Gastrocnemius medialis (tissue), 4 donors: ENCODE results near the gene BCAP31. TPM values are rescaled to one million over a fixed set of nuclear protein-coding genes. Genes with fewer than 3 reads are reported as not detected.

Experiments
- ATAC-seq, 2 donors: fragments of 150-250 bp; one replicate each; pipeline ENCODE4 v1.9.1; 2016
- DNase-seq, 2 donors: peaks; one replicate each; pipeline ENCODE4 v3.0.0-alpha.2; 2019
- H3K27ac ChIP-seq, 4 donors: fragments of 200-600 bp; sonication (generic); 1 replicate in 1 of 4; 2 replicates in 3 of 4; pipeline ENCODE4 v1.5.1; 2016 to 2018; ENCODE audit warnings: mild to moderate bottlenecking in 2 of 4, moderate library complexity in 1 of 4
- H3K27me3 ChIP-seq, 3 donors: fragments of 200-600 bp; sonication (generic) in 2 of 3; 1 replicate in 1 of 3; 2 replicates in 2 of 3; pipeline versions ENCODE4 v1.5.1 to v1.6.0; 2016 to 2019; ENCODE audit warnings: mild to moderate bottlenecking in 1 of 3, moderate library complexity in 1 of 3
- H3K36me3 ChIP-seq, 2 donors: fragments of 200-600 bp; sonication (generic) in 1 of 2; one replicate each; pipeline ENCODE4 v1.5.1; 2017 to 2018
- H3K4me1 ChIP-seq, 2 donors: fragments of 200-600 bp; sonication (generic) in 1 of 2; one replicate each; pipeline ENCODE4 v1.5.1; 2016 to 2017; ENCODE audit warnings: mild to moderate bottlenecking in 2 of 2
- H3K4me3 ChIP-seq, 4 donors: fragments of 200-600 bp; sonication (generic) in 3 of 4; 1 replicate in 1 of 4; 2 replicates in 3 of 4; pipeline ENCODE4 v1.5.1; 2016 to 2019; ENCODE audit warnings: mild to moderate bottlenecking in 2 of 4
- H3K9me3 ChIP-seq, 3 donors: fragments of 200-600 bp; sonication (generic) in 2 of 3; 1 replicate in 1 of 3; 2 replicates in 2 of 3; pipeline ENCODE4 v1.5.1; 2016 to 2019
- CTCF ChIP-seq, 5 experiments: fragments of 450-650 bp in 3 of 5; fragments of 200-600 bp in 2 of 5; sonication (generic) in 2 of 5; IDR thresholded peaks in 4 of 5; conservative IDR thresholded peaks in 1 of 5; 1 replicate in 4 of 5; 2 replicates in 1 of 5; pipeline ENCODE4 v1.5.1; 2016 to 2019; ENCODE audit warnings: antibody characterized with exemption in 5 of 5, mild to moderate bottlenecking in 3 of 5, moderate library complexity in 3 of 5
- POLR2A ChIP-seq, 2 donors: fragments of 450-650 bp; IDR thresholded peaks; one replicate each; pipeline ENCODE4 v1.6.1; 2017; ENCODE audit warnings: antibody characterized with exemption in 2 of 2, mild to moderate bottlenecking in 2 of 2, moderate library complexity in 2 of 2
- in situ Hi-C, 4 donors: fragments of 200-750 bp; cut with MboI; loops; one replicate each; pipeline versions ENCODE4 v1.15.0 to v1.8.0; 2017; ENCODE audit warnings: low sequenced_read_pairs in 4 of 4
- intact Hi-C: fragments of 100-400 bp; cut with DNase I; formaldehyde crosslinking; loops from one replicate; pipeline ENCODE4 v1.15.1; 2023; ENCODE audit warnings: low total_unique reads
- total RNA-seq, 4 donors: library from RNA; depleted of rRNA; stranded (reverse); fragments of >200 nt; gene quantifications; one replicate each; pipeline versions ENCODE4 v1.1.0 to v1.2.3, GENCODE V29; 2016

BCAP31 gene
- total RNA-seq, 4 donors from 2014 or later, result 41.5 to 91.9 (median 48.3) TPM

GRCh38 chrX:153667956-153668396, 56.2 kb downstream of the BCAP31 start:
- ATAC-seq (peak; percentile 77 to 90), DNase-seq (peak; percentile 41 to 74)
- Histone ChIP-seq H3K4me1 (peaks cover 0 to 5% of the 10 kb centered on the region in 2 donors), H3K4me3 (no peak overlapping the region), H3K27ac (no peak overlapping the region), H3K27me3 (peaks cover 0 to 7% (median 5%) of the 10 kb centered on the region in 3 donors), H3K36me3 (no peaks in the 10 kb centered on the region), H3K9me3 (no peaks in the 10 kb centered on the region)
- in situ Hi-C loops, result loop anchor here (5.0 to 25.0 kb wide), 4 partner anchors 111 to 706 kb away; no protein-coding TSS in a partner anchor
- intact Hi-C loops, result loop anchor here (1.0 to 10.0 kb wide), 3 partner anchors 59 to 713 kb away; no protein-coding TSS in a partner anchor
- TF ChIP-seq POLR2A (IDR thresholded peaks at IDR 0.05), result no peak
- peak; percentile 47 to 79 (median 70) for TF ChIP-seq CTCF (IDR thresholded peaks at IDR 0.05 in 4 of 5, conservative IDR thresholded peaks at IDR 0.05 in 1 of 5)

DNA sequence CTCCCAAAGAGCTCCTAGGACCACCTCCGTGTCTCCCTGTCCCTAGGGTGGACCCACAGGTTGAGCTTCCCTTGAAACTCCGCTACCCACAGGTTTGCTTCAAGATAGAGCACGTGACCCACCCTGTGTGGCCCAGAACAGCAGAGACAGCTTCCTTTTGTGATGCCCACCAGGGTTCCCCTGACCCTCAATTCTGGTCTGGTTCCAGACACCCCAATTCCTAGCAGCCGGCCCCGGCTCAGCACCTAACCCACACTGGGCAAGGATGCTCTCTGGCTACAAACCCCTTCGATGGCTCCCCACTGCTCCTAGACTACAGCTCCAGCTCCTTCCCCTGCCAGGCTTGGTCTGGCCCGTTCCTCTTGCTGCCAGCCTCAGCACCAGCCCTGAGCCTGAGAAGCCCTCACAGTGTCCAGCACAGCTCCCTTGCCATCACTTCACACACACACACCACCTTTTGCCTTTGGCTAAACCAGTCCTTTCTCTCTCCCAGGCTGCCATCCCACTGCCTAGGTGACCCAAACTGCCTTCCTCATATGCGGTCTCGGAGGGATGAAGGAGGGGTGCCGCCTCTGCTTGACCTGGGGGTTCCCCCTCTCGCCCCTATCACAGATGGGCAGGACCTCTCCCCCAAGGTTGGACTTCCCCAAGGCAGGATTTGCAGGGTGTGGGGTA, 56.8 kb downstream of the BCAP31 start:
- no peak for DNase-seq

DNA sequence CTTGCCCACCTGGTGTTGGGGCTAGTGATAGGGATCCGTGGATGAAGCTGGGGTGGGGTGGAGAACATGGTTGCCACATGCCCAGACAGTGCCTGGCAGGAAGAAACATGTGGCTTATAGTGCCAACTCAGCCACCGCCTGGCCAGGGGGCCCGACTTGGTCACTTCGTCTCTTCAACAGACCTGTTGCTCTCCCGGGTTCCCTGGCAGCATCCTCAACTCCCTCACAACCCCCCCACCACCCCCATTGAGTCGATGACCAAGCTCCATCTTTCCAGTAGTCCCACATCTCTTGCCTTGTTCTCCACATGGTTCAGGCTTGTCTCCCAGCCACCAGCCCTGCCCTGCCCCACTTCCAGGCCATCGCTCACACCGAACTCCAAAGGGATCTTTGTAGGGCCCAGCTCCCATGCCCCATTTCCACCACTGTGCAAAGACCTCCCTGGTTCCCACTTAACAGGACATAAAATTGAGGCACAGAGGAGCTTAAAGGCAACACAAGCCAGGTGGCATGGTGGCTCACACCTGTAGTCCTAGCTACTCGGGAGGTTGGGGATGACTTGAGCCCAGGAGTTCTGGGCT, 58.4 kb downstream of the BCAP31 start:
- ATAC-seq (no peak), DNase-seq (no peak)
- no peak overlapping the region for H3K27ac ChIP-seq
- H3K4me3 ChIP-seq, result no peak overlapping the region
- peaks cover 0 to 5% of the 10 kb centered on the region in 2 donors for H3K4me1 ChIP-seq
- H3K9me3 ChIP-seq, result no peaks in the 10 kb centered on the region
- peaks cover 0 to 21% (median 6%) of the 10 kb centered on the region in 3 donors for H3K27me3 ChIP-seq
- in situ Hi-C loops, result loop anchor here (5.0 to 25.0 kb wide), 4 partner anchors 109 to 704 kb away; no protein-coding TSS in a partner anchor
- TF ChIP-seq POLR2A (IDR thresholded peaks at IDR 0.05), result no peak
- TF ChIP-seq CTCF (IDR thresholded peaks at IDR 0.05 in 4 of 5, conservative IDR thresholded peaks at IDR 0.05 in 1 of 5), result no peak
- H3K36me3 ChIP-seq, result no peaks in the 10 kb centered on the region
- intact Hi-C loops, result loop anchor here (10.0 kb wide), 1 partner anchor 711 kb away; no protein-coding TSS in a partner anchor

More for the DNA sequence above, 56.8 kb downstream of the BCAP31 start:
- TF ChIP-seq CTCF (IDR thresholded peaks at IDR 0.05 in 4 of 5, conservative IDR thresholded peaks at IDR 0.05 in 1 of 5), result no peak
- no peak for TF ChIP-seq POLR2A (IDR thresholded peaks at IDR 0.05)
- Histone ChIP-seq H3K36me3 (no peaks in the 10 kb centered on the region), H3K27me3 (peaks cover 0 to 9% (median 6%) of the 10 kb centered on the region in 3 donors), H3K9me3 (no peaks in the 10 kb centered on the region), H3K4me3 (no peak overlapping the region), H3K4me1 (peaks cover 0 to 5% of the 10 kb centered on the region in 2 donors), H3K27ac (no peak overlapping the region)
- in situ Hi-C loops (loop anchor here (5.0 to 25.0 kb wide), 4 partner anchors 110 to 705 kb away; no protein-coding TSS in a partner anchor), intact Hi-C loops (loop anchor here (10.0 kb wide), 1 partner anchor 713 kb away; no protein-coding TSS in a partner anchor)
- peak in 1 of 2 donors; percentile 20 for ATAC-seq

- in situ Hi-C loops, result loop anchor here (10.0 to 25.0 kb wide), 3 partner anchors 107 to 700 kb away; no protein-coding TSS in a partner anchor
- no peak for ATAC-seq
- intact Hi-C loops, result loop anchor here (10.0 kb wide), 1 partner anchor 707 kb away; no protein-coding TSS in a partner anchor
- peak; percentile 6 to 38 for DNase-seq
- Histone ChIP-seq H3K36me3 (no peaks in the 10 kb centered on the region), H3K4me3 (no peak overlapping the region), H3K4me1 (no peaks in the 10 kb centered on the region), H3K9me3 (no peaks in the 10 kb centered on the region), H3K27me3 (peaks cover 0 to 31% (median 6%) of the 10 kb centered on the region in 3 donors), H3K27ac (no peak overlapping the region)
- TF ChIP-seq POLR2A (IDR thresholded peaks at IDR 0.05) (no peak), CTCF (IDR thresholded peaks at IDR 0.05 in 4 of 5, conservative IDR thresholded peaks at IDR 0.05 in 1 of 5) (peak in 2 of 5 experiments; percentile 31 to 57)
Measured at GRCh38 chrX:153662266-153662665, 61.9 kb downstream of the BCAP31 start.
